ENCODE results near the gene OR10K1.

OR10K1 gene

DNA sequence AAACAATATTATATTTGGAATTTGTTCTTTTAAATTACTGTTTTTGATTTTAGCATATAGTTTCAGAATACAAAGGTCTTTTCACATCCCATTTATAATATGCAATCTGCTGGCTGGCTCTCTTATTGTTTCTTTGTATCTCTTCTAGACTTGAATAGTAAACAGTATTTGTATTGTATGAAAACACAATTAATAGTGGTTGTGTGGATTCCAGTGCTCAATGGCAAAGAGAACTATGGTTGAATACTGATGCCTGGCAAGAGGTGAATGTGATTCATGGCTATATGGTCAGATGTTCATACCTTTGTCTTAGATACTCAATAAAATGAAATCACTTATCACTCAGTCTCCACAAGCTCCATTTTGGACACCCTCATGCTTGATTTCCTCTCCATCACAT is 55.3 kb downstream of the OR10K1 start:
- no peak overlapping the region for H3K4me3 ChIP-seq
- no peak overlapping the region for H3K27ac ChIP-seq
- no peaks in the 10 kb centered on the region for H3K4me1 ChIP-seq
- no peaks in the 10 kb centered on the region for H3K9me3 ChIP-seq
- no peaks in the 10 kb centered on the region for H4K20me1 ChIP-seq
- H3K36me3 ChIP-seq: no peaks in the 10 kb centered on the region
- no peak for TF ChIP-seq Cebpa-rat (IDR thresholded peaks at IDR 0.05)
- H3K4me2 ChIP-seq: no peak overlapping the region
- H3K27me3 ChIP-seq: no peaks in the 10 kb centered on the region
- no peak overlapping the region for H3K9ac ChIP-seq
